ENCODE data around the gene FAM193B.

DNA sequence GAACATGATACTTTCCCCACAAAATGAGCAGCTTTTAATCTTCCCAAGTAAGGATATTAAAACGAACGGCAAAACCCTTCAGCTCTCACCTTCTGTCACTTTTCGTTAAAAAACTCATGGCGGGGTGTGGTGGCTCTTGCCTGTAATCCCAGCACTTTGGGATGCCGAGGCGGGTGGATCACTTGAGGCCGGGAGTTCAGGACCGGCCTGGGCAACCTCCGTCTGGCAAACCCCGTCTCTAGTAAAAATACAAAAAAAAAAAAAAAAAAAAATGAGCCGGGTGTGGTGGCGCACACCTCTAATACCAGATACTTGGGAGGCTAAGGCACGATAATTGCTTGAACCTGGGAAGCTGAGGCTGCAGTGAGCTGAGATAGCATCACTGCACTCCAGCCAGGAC lies 38.5 kb upstream of the FAM193B start:
- TF ChIP-seq POLR2AphosphoS5 (IDR thresholded peaks at IDR 0.05; ENCODE audit: low read depth) (no peak), SPI1 (IDR thresholded peaks at IDR 0.05; ENCODE audit: borderline replicate concordance, low read depth) (no peak)
- TF ChIP-seq, protein P1, sequence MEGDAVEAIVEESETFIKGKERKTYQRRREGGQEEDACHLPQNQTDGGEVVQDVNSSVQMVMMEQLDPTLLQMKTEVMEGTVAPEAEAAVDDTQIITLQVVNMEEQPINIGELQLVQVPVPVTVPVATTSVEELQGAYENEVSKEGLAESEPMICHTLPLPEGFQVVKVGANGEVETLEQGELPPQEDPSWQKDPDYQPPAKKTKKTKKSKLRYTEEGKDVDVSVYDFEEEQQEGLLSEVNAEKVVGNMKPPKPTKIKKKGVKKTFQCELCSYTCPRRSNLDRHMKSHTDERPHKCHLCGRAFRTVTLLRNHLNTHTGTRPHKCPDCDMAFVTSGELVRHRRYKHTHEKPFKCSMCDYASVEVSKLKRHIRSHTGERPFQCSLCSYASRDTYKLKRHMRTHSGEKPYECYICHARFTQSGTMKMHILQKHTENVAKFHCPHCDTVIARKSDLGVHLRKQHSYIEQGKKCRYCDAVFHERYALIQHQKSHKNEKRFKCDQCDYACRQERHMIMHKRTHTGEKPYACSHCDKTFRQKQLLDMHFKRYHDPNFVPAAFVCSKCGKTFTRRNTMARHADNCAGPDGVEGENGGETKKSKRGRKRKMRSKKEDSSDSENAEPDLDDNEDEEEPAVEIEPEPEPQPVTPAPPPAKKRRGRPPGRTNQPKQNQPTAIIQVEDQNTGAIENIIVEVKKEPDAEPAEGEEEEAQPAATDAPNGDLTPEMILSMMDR (IDR thresholded peaks at IDR 0.05; ENCODE audit: insufficient read depth, low read length), result no peak
- TF ChIP-seq, protein P2, sequence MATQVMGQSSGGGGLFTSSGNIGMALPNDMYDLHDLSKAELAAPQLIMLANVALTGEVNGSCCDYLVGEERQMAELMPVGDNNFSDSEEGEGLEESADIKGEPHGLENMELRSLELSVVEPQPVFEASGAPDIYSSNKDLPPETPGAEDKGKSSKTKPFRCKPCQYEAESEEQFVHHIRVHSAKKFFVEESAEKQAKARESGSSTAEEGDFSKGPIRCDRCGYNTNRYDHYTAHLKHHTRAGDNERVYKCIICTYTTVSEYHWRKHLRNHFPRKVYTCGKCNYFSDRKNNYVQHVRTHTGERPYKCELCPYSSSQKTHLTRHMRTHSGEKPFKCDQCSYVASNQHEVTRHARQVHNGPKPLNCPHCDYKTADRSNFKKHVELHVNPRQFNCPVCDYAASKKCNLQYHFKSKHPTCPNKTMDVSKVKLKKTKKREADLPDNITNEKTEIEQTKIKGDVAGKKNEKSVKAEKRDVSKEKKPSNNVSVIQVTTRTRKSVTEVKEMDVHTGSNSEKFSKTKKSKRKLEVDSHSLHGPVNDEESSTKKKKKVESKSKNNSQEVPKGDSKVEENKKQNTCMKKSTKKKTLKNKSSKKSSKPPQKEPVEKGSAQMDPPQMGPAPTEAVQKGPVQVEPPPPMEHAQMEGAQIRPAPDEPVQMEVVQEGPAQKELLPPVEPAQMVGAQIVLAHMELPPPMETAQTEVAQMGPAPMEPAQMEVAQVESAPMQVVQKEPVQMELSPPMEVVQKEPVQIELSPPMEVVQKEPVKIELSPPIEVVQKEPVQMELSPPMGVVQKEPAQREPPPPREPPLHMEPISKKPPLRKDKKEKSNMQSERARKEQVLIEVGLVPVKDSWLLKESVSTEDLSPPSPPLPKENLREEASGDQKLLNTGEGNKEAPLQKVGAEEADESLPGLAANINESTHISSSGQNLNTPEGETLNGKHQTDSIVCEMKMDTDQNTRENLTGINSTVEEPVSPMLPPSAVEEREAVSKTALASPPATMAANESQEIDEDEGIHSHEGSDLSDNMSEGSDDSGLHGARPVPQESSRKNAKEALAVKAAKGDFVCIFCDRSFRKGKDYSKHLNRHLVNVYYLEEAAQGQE (IDR thresholded peaks at IDR 0.05; ENCODE audit: insufficient replicate concordance, low read depth), result no peak

All from HL-60 (cell line).